Muscle layer of colon (tissue), 2 donors: ENCODE results near the gene SLC4A1AP.
"Not testable (repeated sequence)": the region's sequence is repeated elsewhere in the genome, so short reads cannot be mapped to it uniquely, and the experiment has no call there.

Experiments
- H3K27ac ChIP-seq: one replicate; pipeline ENCODE4 v1.7.0; 2013; ENCODE audit warnings: low read depth, mild to moderate bottlenecking, low read length, moderate library complexity
- H3K27me3 ChIP-seq, 2 donors: one replicate each; pipeline ENCODE4 v1.7.0; 2013; ENCODE audit warnings: low read length in 2 of 2, mild to moderate bottlenecking in 2 of 2; ENCODE audit not compliant: insufficient read depth in 2 of 2, control insufficient read depth in 1 of 2
- H3K36me3 ChIP-seq: one replicate; pipeline ENCODE4 v1.7.0; 2013; ENCODE audit warnings: mild to moderate bottlenecking, low read length; ENCODE audit not compliant: insufficient read depth
- H3K4me1 ChIP-seq: one replicate; pipeline ENCODE4 v1.7.0; 2013; ENCODE audit warnings: mild to moderate bottlenecking, low read length; ENCODE audit not compliant: insufficient read depth
- H3K4me3 ChIP-seq, 2 donors: one replicate each; pipeline ENCODE4 v1.7.0; 2013; ENCODE audit warnings: low read length in 2 of 2, low read depth in 1 of 2, mild to moderate bottlenecking in 1 of 2, moderate library complexity in 1 of 2
- H3K9ac ChIP-seq: one replicate; pipeline ENCODE4 v1.7.0; 2013; ENCODE audit warnings: low read length
- H3K9me3 ChIP-seq: one replicate; pipeline ENCODE4 v1.7.0; 2013; ENCODE audit warnings: mild to moderate bottlenecking, low read length
- donor health status: abdominal sarcoma.
- donor health status: Adenocarcinoma of cecum.

SLC4A1AP gene

DNA sequence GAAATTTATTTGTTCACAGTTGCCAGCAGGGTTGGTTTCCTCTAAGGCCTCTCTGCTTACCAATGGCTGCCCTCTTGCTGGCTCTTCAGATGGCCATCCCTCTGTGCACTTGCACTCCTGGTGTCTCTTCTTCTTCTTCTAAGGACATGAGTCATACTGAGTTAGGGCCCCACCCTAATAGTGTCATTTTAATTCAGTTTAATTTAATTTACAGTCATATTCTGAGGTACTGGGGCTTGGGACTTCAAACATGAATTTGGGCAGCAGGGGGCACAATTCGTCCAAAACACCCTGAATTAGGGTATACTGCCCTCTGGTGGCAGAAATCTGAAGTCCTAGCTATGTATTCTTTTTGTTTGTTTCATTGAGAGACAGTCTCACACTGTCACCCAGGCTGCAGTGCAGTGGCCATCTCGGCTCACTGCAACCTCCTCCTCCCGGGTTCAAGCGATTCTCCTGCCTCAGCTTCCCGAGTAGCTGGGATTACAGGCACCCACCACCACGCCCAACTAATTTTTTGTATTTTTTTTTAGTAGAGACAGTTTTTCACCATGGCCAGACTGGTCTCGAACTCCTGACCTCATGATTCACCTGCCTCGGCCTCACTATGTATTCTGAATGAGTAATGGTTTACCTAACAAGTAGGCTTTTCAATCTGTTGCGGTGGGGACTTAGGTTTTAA, 19.8 kb downstream of the SLC4A1AP start:
- no peaks in the 10 kb centered on the region for H3K4me1 ChIP-seq
- no peaks in the 10 kb centered on the region for H3K27me3 ChIP-seq
- no peak overlapping the region for H3K27ac ChIP-seq
- H3K9ac ChIP-seq, result no peak overlapping the region
- H3K9me3 ChIP-seq, result no peaks in the 10 kb centered on the region
- no peak overlapping the region for H3K4me3 ChIP-seq
- peaks cover 62% of the 10 kb centered on the region for H3K36me3 ChIP-seq

- not testable (repeated sequence) for H3K27me3 ChIP-seq, H3K9me3 ChIP-seq, H3K4me3 ChIP-seq, H3K27ac ChIP-seq, H3K4me1 ChIP-seq, H3K9ac ChIP-seq
- H3K36me3 ChIP-seq, result peaks cover 59% of the 10 kb centered on the region
Observed at GRCh38 chr2:27685006-27685405, 21.3 kb downstream of the SLC4A1AP start.

DNA sequence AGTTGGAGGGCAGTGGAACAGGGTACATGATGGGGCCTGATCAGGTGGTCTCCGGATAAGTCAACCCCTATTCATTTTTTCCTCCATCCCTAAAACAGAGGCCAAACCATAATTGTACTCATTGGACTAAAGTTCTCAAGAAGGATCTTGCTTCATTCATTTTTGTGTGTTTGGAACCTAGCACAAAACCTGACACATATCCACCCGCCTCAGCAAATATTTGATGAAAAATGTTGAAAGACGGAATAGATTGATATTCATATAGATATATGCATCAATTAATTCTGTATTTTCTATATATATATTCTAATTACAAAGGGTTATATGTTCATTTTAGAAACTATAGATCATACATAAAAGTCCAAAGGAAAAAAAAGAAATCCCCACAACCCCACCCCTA, 21.9 kb downstream of the SLC4A1AP start:
- no peak overlapping the region for H3K4me3 ChIP-seq
- H3K9ac ChIP-seq, result no peak overlapping the region
- no peaks in the 10 kb centered on the region for H3K4me1 ChIP-seq
- H3K9me3 ChIP-seq, result no peaks in the 10 kb centered on the region
- peaks cover 59% of the 10 kb centered on the region for H3K36me3 ChIP-seq
- H3K27me3 ChIP-seq, result no peaks in the 10 kb centered on the region
- no peak overlapping the region for H3K27ac ChIP-seq

- H3K27ac ChIP-seq, result no peak overlapping the region
Observed at GRCh38 chr2:27687232-27687631, 23.5 kb downstream of the SLC4A1AP start.

GRCh38 chr2:27689424-27689823, 25.7 kb downstream of the SLC4A1AP start:
- Histone ChIP-seq H3K9ac (no peak overlapping the region), H3K9me3 (no peaks in the 10 kb centered on the region), H3K36me3 (peaks cover 48% of the 10 kb centered on the region), H3K27me3 (no peaks in the 10 kb centered on the region), H3K4me1 (no peaks in the 10 kb centered on the region), H3K27ac (no peak overlapping the region), H3K4me3 (no peak overlapping the region)

More at GRCh38 chr2:27687232-27687631, 23.5 kb downstream of the SLC4A1AP start:
- no peaks in the 10 kb centered on the region for H3K4me1 ChIP-seq
- H3K4me3 ChIP-seq, result no peak overlapping the region
- no peaks in the 10 kb centered on the region for H3K9me3 ChIP-seq
- peaks cover 47% of the 10 kb centered on the region for H3K36me3 ChIP-seq
- no peak overlapping the region for H3K9ac ChIP-seq
- no peaks in the 10 kb centered on the region for H3K27me3 ChIP-seq

DNA sequence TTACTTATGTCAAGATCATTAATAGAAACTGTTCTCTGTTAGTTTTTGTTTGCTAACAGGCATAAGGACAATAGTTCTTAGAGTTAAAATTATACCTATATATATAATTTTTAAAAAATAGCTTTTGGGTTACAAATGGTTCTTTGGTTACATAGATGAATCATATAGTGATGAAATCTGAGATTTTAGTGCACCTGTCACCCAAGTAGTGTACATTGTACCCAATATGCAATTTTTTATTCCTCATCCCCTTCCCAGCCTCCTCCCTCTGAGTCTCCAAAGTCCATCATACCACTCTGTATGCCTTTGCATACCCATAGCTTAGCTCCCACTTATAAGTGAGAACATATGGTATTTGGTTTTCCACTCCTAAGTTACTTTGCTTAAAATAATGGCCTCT, 26.4 kb downstream of the SLC4A1AP start:
- H3K9ac ChIP-seq, result no peak overlapping the region
- H3K9me3 ChIP-seq, result no peaks in the 10 kb centered on the region
- peaks cover 45% of the 10 kb centered on the region for H3K36me3 ChIP-seq
- H3K27me3 ChIP-seq, result no peaks in the 10 kb centered on the region
- no peak overlapping the region for H3K27ac ChIP-seq
- H3K4me1 ChIP-seq, result no peaks in the 10 kb centered on the region
- no peak overlapping the region for H3K4me3 ChIP-seq

DNA sequence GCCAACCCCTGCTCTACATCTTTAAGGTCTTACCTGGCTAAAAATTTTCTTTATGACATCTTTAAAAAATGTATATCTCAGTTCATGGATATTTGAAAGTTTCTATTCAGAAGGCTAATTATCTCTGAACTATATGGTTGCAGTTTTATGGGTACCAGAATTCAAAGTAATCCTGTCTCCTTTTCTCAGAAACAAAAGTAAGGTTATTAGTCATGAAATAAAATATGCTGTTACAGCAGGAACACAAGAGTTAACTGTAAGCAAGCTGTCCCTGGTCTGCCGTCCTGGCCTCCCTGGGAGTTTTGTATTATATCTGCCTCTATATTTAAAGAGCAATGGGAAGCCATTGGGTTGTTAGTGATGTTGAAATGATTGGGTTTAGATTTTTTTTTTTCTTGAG, 34.0 kb downstream of the SLC4A1AP start:
- Histone ChIP-seq H3K4me1 (no peaks in the 10 kb centered on the region), H3K36me3 (peaks cover 35% of the 10 kb centered on the region), H3K9ac (no peak overlapping the region), H3K27ac (no peak overlapping the region), H3K27me3 (no peaks in the 10 kb centered on the region), H3K4me3 (no peak overlapping the region), H3K9me3 (no peaks in the 10 kb centered on the region)

GRCh38 chr2:27701676-27702075, 38.0 kb downstream of the SLC4A1AP start:
- no peak overlapping the region for H3K4me3 ChIP-seq
- H3K9ac ChIP-seq, result no peak overlapping the region
- H3K36me3 ChIP-seq, result peaks cover 9% of the 10 kb centered on the region
- peaks cover 18% of the 10 kb centered on the region for H3K4me1 ChIP-seq
- no peaks in the 10 kb centered on the region for H3K27me3 ChIP-seq
- H3K9me3 ChIP-seq, result no peaks in the 10 kb centered on the region
- H3K27ac ChIP-seq, result no peak overlapping the region

- H3K9me3 ChIP-seq, result no peaks in the 10 kb centered on the region
- H3K36me3 ChIP-seq, result peaks cover 4% of the 10 kb centered on the region
- no peak overlapping the region for H3K4me3 ChIP-seq
- no peak overlapping the region for H3K27ac ChIP-seq
- H3K4me1 ChIP-seq, result peaks cover 24% of the 10 kb centered on the region
- no peak overlapping the region for H3K9ac ChIP-seq
- no peaks in the 10 kb centered on the region for H3K27me3 ChIP-seq
Observed at GRCh38 chr2:27702302-27702701, 38.6 kb downstream of the SLC4A1AP start.

- no peak overlapping the region for H3K27ac ChIP-seq
Observed at GRCh38 chr2:27703638-27704341, 40.1 kb downstream of the SLC4A1AP start.

DNA sequence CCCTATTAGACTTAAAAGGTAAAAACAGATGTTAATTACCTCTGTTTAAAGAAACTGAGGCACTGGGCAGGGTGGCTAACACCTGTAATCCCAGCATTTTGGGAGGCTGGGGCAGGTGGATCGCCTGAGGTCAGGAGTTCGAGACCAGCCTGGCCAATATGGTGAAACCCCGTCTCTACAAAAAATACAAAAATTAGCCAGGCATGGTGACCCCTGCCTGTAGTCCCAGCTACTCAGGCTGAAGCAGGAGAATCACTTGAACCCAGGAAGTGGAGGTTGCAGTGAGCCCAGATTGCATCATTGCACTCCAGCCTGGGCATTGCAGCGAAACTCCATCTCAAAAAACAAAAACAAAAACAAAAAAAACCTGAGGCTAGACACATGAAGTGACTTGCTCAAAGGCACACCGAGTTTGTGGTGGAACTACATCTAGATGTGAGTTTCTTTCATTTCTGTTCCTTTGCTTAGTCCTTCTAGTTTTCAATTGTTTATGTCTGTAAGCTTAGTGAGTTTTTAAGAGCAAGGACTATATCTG, 40.7 kb downstream of the SLC4A1AP start:
- H3K36me3 ChIP-seq, result no peaks in the 10 kb centered on the region
- H3K27ac ChIP-seq, result no peak overlapping the region
- no peaks in the 10 kb centered on the region for H3K27me3 ChIP-seq
- peaks cover 24% of the 10 kb centered on the region for H3K4me1 ChIP-seq
- H3K9ac ChIP-seq, result no peak overlapping the region
- H3K4me3 ChIP-seq, result no peak overlapping the region
- H3K9me3 ChIP-seq, result no peaks in the 10 kb centered on the region

More at GRCh38 chr2:27703638-27704341, 40.1 kb downstream of the SLC4A1AP start:
- Histone ChIP-seq H3K27me3 (no peaks in the 10 kb centered on the region), H3K9me3 (no peaks in the 10 kb centered on the region), H3K9ac (no peak overlapping the region), H3K36me3 (no peaks in the 10 kb centered on the region), H3K4me1 (peaks cover 24% of the 10 kb centered on the region), H3K4me3 (no peak overlapping the region)
